IPS-18a (cell line): Measurements from ENCODE around the gene RNF43.

Experiments used
- H3K27ac ChIP-seq: one replicate; pipeline ENCODE4 v1.5.1; 2013; ENCODE audit warnings: low read length
- H3K27me3 ChIP-seq: one replicate; pipeline ENCODE4 v1.6.1; 2013; ENCODE audit warnings: mild to moderate bottlenecking, low read length; ENCODE audit not compliant: control insufficient read depth, insufficient read depth
- H3K36me3 ChIP-seq: one replicate; pipeline ENCODE4 v1.6.1; 2013; ENCODE audit warnings: low read depth, low read length; ENCODE audit not compliant: control insufficient read depth
- H3K4me1 ChIP-seq: one replicate; pipeline ENCODE4 v1.6.1; 2013; ENCODE audit warnings: low read depth, low read length; ENCODE audit not compliant: control insufficient read depth
- H3K4me3 ChIP-seq: one replicate; pipeline ENCODE4 v1.5.1; 2013; ENCODE audit warnings: low read length
- H3K9ac ChIP-seq: one replicate; pipeline ENCODE4 v1.6.1; 2013; ENCODE audit warnings: mild to moderate bottlenecking, low read length, moderate library complexity
- H3K9me3 ChIP-seq: one replicate; pipeline ENCODE4 v1.6.1; 2013; ENCODE audit warnings: low read depth, low read length; ENCODE audit not compliant: control insufficient read depth

RNF43 gene

GRCh38 chr17:58416937-58417299 lies 416 bp downstream of the RNF43 start:
- Histone ChIP-seq H3K4me3 (peak overlapping the region; percentile 74), H3K36me3 (no peaks in the 10 kb centered on the region), H3K9me3 (no peaks in the 10 kb centered on the region), H3K27ac (peak overlapping the region; percentile 37), H3K4me1 (peaks cover 18% of the 10 kb centered on the region), H3K9ac (peak overlapping the region; percentile 48), H3K27me3 (peaks cover 7% of the 10 kb centered on the region)

DNA sequence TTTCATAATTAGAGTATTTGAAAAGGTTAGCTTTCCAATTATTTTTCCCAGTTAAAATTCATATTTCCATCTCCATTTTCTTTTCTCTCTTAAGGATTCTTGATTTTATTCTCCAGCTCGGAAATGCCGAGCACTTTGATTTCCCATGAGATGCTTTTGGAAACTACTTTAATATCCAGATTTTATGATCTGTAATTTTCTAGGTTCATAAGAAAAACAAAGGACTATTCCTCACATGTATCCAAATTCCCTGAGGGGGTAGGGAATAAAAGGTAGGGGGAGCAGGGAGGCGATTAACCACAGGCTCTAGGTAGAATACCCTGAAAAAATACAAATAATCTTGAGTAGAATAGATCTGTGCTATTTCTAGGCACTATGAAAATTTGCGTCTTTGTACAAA lies 938 bp downstream of the RNF43 start:
- H3K27me3 ChIP-seq = peaks cover 7% of the 10 kb centered on the region
- H3K36me3 ChIP-seq = no peaks in the 10 kb centered on the region
- H3K9me3 ChIP-seq = no peaks in the 10 kb centered on the region
- H3K4me3 ChIP-seq = peak overlapping the region; percentile 74
- peaks cover 18% of the 10 kb centered on the region for H3K4me1 ChIP-seq
- no peak overlapping the region for H3K27ac ChIP-seq
- no peak overlapping the region for H3K9ac ChIP-seq

DNA sequence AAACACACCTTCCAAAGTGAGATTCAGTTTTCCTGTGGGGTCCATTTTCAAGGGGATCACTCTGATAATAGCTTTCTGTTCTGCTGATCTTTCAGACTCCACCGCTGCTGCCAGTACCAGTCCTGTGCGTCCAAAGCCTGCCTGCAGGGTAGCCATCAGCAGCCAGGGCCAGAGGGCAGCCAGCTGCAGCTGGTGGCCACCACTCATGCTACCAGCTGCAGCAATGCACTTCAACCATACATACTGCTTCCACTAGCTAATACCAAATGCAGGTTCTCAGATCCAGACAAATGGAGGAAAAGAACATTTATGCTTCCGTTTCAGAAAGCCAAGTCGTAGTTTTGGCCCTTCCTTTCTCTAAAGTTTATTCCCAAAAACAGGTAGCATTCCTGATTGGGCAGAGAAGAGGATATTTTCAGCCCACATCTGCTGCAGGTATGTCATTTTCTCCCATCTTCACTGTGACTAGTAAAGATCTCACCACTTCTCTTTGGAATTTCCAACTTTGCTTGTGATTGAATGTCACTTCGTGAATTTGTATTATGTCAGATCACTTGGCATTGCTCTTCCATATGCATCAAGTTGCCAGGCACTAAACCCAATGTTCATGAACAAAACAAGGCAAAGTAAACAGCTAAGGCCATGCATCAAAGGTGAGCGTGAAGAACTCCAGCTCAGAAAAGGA lies 1.8 kb downstream of the RNF43 start:
- Histone ChIP-seq H3K9me3 (no peaks in the 10 kb centered on the region), H3K36me3 (no peaks in the 10 kb centered on the region), H3K4me1 (peaks cover 18% of the 10 kb centered on the region), H3K27me3 (peaks cover 6% of the 10 kb centered on the region), H3K27ac (no peak overlapping the region), H3K9ac (no peak overlapping the region), H3K4me3 (peak overlapping the region; percentile 74)

- H3K27me3 ChIP-seq = no peaks in the 10 kb centered on the region
- H3K36me3 ChIP-seq = no peaks in the 10 kb centered on the region
- H3K27ac ChIP-seq = no peak overlapping the region
- H3K9ac ChIP-seq = no peak overlapping the region
- H3K4me3 ChIP-seq = no peak overlapping the region
- no peaks in the 10 kb centered on the region for H3K9me3 ChIP-seq
- peaks cover 18% of the 10 kb centered on the region for H3K4me1 ChIP-seq
Observed at GRCh38 chr17:58414596-58414997, 2.7 kb downstream of the RNF43 start.

- no peak overlapping the region for H3K27ac ChIP-seq
- no peak overlapping the region for H3K4me3 ChIP-seq
- H3K4me1 ChIP-seq = peaks cover 18% of the 10 kb centered on the region
- no peaks in the 10 kb centered on the region for H3K36me3 ChIP-seq
- no peak overlapping the region for H3K9ac ChIP-seq
- no peaks in the 10 kb centered on the region for H3K27me3 ChIP-seq
- H3K9me3 ChIP-seq = no peaks in the 10 kb centered on the region
Observed at GRCh38 chr17:58413684-58414083, 3.6 kb downstream of the RNF43 start.

DNA sequence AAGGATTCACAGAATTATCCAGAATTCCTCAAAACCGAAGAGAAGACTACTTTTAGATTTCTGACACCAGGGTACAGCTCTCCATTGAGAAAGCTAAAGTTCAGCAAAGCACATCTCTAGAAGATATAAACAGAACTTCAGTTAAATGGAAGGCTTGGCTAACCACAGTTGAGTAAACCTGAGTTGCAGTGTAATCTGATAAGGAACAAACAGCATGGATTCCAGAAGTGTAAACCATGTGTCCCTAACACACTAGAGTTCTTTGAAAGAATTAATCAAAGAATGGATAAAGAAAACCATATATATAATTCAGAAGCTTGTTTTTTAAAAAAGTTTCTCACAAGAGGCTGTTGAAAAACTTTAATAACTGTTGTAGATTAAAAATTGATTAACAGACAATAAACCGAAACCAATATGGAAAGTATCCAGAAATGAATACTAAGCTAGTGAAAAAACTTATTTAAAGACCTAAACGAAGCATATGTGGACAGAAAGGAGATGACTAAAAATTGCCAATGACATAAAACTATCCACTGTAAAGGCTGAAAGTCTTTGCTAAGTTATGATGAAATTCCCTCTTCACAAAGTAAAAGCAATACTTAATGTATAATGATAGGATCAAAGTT lies 4.3 kb downstream of the RNF43 start:
- Histone ChIP-seq H3K27me3 (peaks cover 5% of the 10 kb centered on the region), H3K9me3 (no peaks in the 10 kb centered on the region), H3K9ac (no peak overlapping the region), H3K4me1 (peaks cover 18% of the 10 kb centered on the region), H3K36me3 (no peaks in the 10 kb centered on the region), H3K4me3 (no peak overlapping the region), H3K27ac (no peak overlapping the region)

DNA sequence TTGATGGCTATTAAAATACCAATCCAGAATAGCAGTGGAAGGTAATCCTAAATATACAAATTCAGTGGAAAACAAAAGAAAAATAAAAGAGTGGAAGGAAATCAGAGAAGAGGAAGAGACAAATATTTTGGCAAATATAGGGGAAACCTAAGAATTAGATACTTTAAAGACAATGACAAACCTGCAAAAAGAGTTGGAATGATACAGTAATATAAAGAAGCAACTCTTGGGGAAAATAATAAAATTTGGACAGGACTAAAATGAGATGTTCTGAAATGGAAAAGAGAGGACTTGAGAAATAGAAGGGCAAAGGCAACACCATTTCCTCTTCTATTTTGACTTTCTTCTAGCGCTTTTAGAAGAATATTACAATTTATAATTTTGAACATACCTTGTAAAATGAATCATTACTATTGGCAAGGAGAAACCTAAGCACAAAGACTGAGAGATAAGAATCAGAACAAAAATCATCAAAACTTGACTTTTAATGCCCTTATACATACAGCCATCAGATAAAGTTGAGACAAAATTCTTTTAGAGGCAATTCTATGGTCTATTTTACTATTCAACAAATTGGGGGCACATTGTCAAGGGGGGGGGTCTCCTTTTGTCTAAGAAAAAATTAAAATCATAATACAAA lies 5.2 kb downstream of the RNF43 start:
- H3K4me1 ChIP-seq = peaks cover 13% of the 10 kb centered on the region
- H3K9ac ChIP-seq = no peak overlapping the region
- no peak overlapping the region for H3K4me3 ChIP-seq
- peaks cover 5% of the 10 kb centered on the region for H3K27me3 ChIP-seq
- H3K36me3 ChIP-seq = no peaks in the 10 kb centered on the region
- H3K27ac ChIP-seq = no peak overlapping the region
- H3K9me3 ChIP-seq = no peaks in the 10 kb centered on the region

- H3K27ac ChIP-seq = no peak overlapping the region
- peaks cover 5% of the 10 kb centered on the region for H3K27me3 ChIP-seq
- no peaks in the 10 kb centered on the region for H3K9me3 ChIP-seq
- H3K36me3 ChIP-seq = no peaks in the 10 kb centered on the region
- peaks cover 7% of the 10 kb centered on the region for H3K4me1 ChIP-seq
- H3K9ac ChIP-seq = no peak overlapping the region
- no peak overlapping the region for H3K4me3 ChIP-seq
Observed at GRCh38 chr17:58411408-58411894, 5.9 kb downstream of the RNF43 start.

DNA sequence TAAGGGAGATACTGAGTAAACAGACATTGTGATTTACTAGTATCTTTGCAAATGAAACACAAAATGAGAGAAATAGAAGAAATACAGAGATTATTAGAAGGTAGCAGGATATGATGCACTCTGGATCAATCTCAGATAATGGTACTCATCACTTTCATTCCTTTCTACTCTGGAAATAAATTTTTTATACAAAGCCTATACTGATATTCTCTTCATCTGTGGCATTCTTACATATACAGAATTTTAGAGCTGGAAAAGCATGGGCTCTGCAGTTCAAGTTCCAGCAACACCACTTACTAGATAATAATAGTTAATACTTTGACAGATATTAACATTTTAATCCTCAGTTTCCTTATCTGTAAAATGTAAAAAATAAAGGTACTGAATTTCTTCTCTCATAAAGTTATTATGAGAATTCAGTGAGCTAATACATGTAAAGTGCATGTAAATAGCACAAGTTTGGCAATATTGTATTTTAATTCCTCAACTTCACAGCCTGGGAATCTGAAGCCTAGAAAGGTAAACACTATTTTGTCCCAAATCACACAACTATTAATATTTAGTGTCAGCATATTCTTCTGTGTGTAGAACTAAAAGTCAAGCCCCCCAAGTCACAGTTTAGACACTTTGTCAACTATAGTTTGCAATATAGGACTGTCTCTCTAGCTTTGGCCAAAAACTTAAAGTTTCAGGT lies 6.5 kb downstream of the RNF43 start:
- Histone ChIP-seq H3K4me3 (no peak overlapping the region), H3K27me3 (peaks cover 7% of the 10 kb centered on the region), H3K4me1 (peaks cover 3% of the 10 kb centered on the region), H3K9ac (no peak overlapping the region), H3K36me3 (no peaks in the 10 kb centered on the region), H3K9me3 (no peaks in the 10 kb centered on the region), H3K27ac (no peak overlapping the region)

DNA sequence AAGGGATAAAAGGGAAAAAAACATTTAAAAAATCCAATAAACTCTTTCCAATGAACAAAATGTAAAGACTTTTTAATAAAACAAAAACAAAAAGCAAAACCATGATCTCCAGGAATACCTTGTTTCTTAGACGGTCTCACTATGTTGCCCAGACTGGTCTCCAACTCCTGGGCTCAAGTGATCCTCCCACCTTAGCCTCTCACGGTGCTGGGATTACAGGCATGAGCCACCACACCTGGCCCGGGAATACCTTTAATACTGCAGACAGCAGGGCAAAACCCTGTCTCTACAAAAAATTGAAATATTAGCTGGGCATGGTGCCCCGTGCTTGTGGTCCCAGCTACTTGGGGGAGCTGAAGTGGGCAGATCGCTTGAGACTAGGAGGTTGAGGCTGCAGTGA lies 7.9 kb downstream of the RNF43 start:
- Histone ChIP-seq H3K4me3 (no peak overlapping the region), H3K9ac (no peak overlapping the region), H3K36me3 (no peaks in the 10 kb centered on the region), H3K27ac (no peak overlapping the region), H3K27me3 (peaks cover 22% of the 10 kb centered on the region), H3K4me1 (no peaks in the 10 kb centered on the region), H3K9me3 (no peaks in the 10 kb centered on the region)

GRCh38 chr17:58403311-58403710 lies 14.0 kb downstream of the RNF43 start:
- H3K4me3 ChIP-seq = no peak overlapping the region
- peaks cover 79% of the 10 kb centered on the region for H3K27me3 ChIP-seq
- no peaks in the 10 kb centered on the region for H3K36me3 ChIP-seq
- no peaks in the 10 kb centered on the region for H3K9me3 ChIP-seq
- H3K27ac ChIP-seq = no peak overlapping the region
- H3K9ac ChIP-seq = no peak overlapping the region
- peaks cover 34% of the 10 kb centered on the region for H3K4me1 ChIP-seq
